Endothelial cell of hepatic sinusoid (primary cell): ENCODE results near the gene RBL1.
"Not testable (repeated sequence)": the region's sequence is repeated elsewhere in the genome, so short reads cannot be mapped to it uniquely, and the experiment has no call there.

Experiments used
- in situ Hi-C: cut with HindIII; loops from 2 replicates; pipeline ENCODE4 v1.10.0; 2017; ENCODE audit warnings: low sequenced_read_pairs

Gene RBL1

GRCh38 chr20:37095599-37096414 is at the start of gene RBL1:
Gene RBL1, minus strand, starts transcription at chr20:37095997. Its CDS starts 69 bp downstream, at chr20:37095928.
- in situ Hi-C loops, result no loop called here

GRCh38 chr20:37144856-37145404 is 49.1 kb upstream of the RBL1 start:
- in situ Hi-C loops, result no loop called here

DNA sequence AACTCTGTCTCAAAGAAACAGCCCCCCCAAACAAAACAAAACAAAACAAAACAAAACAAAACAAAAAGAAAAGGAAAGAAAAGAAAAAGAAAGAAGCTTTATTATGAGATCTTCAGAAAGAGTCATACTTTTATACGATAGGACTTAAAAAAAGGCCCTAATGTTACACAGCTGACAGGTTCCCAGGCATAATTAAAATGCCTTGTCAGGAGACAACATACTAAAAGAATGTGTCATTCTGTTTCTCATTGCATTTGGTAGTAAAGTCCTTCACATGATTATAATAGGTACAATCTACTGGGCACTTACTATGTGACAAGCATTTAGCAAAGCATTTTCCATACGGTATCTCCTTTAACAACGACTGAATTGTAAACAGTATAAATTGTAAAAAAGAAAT is 46.9 kb upstream of the RBL1 start:
- in situ Hi-C loops, result no loop called here

- in situ Hi-C loops, result no loop called here
Measured at GRCh38 chr20:37137547-37137946, 41.8 kb upstream of the RBL1 start.

DNA sequence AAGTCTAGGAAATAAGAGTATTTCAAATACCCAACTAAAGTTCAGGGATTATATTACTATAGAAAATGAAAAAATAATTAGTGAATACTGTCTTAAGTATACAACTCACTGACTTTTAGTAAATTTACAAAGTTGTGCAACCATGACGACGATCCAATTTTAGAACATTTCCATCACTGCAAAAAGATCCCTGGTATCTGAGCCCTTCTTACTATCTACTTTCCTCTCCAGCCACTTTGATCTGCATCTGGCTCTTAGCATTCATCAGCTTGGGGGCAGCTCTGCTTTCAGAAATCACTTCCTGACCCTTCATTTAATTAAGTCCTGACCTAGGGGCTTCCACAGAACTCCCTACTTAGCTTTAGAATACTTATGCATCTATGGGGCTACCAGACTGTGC is 38.2 kb upstream of the RBL1 start:
- in situ Hi-C loops, result loop anchor here (5.0 kb wide), 1 partner anchor 77 kb away; no protein-coding TSS in a partner anchor

- in situ Hi-C loops, result loop anchor here (5.0 kb wide), 1 partner anchor 74 kb away; no protein-coding TSS in a partner anchor
Measured at GRCh38 chr20:37131486-37131885, 35.7 kb upstream of the RBL1 start.

- in situ Hi-C loops, result no loop called here
Measured at GRCh38 chr20:37128803-37129202, 33.0 kb upstream of the RBL1 start.

- in situ Hi-C loops, result not testable (repeated sequence)
Measured at GRCh38 chr20:37126290-37126689, 30.5 kb upstream of the RBL1 start.

- in situ Hi-C loops, result no loop called here
Measured at GRCh38 chr20:37123441-37123840, 27.6 kb upstream of the RBL1 start.

GRCh38 chr20:37120497-37120896 is 24.7 kb upstream of the RBL1 start:
- in situ Hi-C loops, result no loop called here

GRCh38 chr20:37119356-37120036 is 23.7 kb upstream of the RBL1 start:
- in situ Hi-C loops, result no loop called here

DNA sequence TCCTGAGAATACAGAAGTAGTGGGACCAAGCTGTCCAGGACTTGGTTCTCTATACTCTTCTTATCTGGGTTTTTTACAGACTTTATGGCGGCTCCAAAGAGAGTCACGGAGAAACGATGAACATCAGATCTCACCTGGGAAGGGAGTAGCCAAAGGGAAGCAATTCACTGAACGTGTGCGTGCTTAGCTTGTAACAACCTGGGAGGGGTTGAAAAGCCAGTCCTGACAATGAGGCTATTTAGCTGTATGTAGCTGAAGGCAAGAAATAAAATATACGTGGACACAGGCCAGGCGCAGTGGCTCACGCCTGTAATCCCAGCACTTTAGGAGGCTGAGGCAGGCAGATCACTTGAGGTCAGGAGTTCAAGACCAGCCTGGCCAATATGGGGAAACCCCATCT is 18.2 kb upstream of the RBL1 start:
- in situ Hi-C loops, result no loop called here

DNA sequence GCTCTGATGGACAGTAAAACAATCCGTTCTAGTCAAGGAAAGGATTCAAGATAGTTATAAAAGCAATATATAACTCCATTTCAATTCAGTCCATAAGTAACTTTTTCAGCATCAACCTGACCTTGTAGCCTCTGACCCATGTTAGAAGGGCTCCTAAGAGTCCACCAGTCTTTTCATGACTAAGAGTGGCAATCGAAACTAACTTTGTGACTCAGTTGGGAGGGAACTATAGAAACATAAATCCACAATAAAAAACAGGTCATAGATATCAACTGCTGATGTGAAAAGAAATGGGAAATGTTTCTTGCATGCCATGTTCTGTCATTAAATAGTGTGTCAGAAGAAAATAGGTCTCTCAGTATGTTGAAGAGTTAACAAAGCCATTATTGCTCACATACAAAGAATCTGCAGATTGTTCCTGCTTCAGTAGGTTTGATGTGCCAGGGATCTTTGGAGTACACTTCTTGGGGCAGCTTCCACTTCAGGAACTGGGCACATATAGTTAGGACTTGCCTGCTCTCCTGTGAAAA is 16.2 kb upstream of the RBL1 start:
- in situ Hi-C loops, result no loop called here

DNA sequence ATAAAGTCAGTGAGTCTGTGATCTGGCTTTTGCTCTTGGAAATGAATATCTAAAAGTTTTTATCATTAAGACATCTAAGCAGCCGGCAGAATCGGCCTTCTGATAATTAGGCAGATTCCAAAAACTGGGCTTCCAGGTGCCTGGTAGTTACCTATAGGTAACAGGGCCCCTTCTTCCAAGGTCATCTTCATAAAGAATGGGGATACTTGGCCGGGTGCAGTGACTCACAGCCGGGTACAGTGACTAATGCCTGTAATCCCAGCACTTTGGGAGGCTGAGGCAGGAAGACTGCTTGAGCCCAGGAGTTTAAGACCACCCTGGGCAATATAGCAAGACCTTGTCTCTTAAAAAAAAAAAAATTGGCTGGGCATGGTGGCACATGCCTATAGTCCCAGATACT is 12.9 kb upstream of the RBL1 start:
- in situ Hi-C loops, result no loop called here

GRCh38 chr20:37102571-37102970 is 6.8 kb upstream of the RBL1 start:
- in situ Hi-C loops, result no loop called here

GRCh38 chr20:37096415-37097041 is 731 bp upstream of the RBL1 start:
- in situ Hi-C loops, result no loop called here

DNA sequence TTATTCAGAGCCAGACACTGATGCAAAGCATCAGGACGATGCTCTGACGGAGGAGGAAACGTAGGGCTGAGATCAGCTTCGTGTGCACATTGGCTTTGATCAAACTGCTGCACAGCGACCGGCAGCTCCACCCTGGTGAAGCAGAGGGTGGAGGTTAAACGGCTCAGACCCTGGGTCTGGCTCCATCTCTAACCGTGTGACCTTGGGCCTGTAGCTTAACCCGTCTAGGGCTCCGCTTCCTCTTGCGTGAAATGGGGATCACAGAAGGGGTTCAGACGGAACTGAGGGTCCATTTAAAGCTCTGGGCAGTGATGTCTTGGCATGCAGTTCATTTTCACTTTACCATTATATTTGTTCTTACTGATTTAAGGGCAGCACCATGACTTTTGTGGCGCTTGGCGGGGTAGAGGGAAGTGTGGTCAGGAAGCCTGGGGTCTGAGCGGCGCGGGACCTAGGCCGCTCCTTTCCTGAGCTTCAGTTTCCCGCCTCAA is 644 bp downstream of the RBL1 start:
- in situ Hi-C loops, result no loop called here

DNA sequence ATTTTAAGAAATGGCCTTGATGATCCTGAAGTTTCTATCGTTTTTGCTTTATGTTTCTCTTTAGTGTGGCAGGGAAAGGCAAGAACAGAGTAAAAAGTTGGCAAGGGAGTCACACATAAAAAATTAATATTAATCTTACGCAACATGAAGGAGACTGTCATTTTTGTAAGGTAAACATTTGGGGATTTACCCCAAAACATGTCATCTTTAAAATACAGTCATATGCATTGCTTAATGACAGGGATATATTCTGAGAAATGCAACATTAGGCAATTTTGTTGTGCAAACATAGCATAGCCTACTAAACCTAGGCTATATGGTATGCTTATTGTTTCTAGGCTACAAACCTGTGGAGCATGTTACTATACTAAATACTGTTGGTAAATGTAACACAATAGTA is 5.4 kb downstream of the RBL1 start:
- in situ Hi-C loops, result no loop called here

DNA sequence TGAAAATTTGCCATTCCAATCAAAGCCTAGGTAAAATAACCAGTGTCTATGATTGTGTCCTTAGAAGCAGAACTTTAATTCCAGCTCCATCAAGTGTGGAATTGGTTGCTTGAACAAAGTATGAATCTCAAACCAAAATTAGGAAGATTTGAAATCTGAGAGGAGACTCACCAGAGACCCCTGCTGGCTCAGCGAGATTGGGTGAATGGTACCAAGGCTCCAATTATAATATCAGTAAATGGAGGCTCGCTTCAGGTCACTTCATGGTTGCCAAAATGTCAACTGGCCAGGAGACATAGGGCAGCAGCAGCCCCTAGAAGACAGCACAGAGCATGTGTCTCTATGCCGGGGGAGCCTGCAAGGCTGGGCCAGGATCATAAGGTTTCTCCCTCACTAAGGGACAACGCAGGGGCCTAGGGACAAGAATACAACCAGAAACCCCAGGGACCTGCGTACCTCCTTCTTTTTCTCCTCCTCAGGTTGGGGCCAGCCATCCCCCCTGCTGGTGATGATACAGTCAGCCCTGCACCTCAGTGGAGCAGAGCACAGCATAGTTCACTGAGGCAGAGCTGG is 14.0 kb downstream of the RBL1 start:
- in situ Hi-C loops, result no loop called here

DNA sequence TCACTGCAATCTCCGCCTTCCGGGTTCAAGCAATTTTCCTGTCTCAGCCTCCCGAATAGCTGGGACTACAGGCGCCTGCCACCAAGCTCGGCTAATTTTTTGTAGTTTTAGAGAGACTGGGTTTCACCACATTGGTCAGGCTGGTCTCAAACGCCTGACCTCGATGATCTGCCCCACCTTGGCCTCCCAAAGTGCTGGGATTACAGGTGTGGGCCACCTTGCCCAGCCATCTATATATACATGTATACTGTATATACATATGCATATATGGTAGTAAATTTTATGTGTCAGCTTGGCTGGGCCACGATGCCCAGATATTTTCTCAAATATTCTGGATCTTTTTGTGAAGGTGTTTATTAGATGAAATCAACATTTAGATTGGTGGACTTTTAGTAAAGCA is 18.8 kb downstream of the RBL1 start:
- in situ Hi-C loops, result no loop called here
